NCI-H1417 treated with DMSO at 0.1 percent for 48 hours (cell line): Measurements from ENCODE around the gene WFDC8.

Experiments used
- DNase-seq: peaks from one replicate; lab custom pipeline; 2025; lab: John Stamatoyannopoulos, UW

The WFDC8 gene

GRCh38 chr20:45547206-45547770, 31.8 kb downstream of the WFDC8 start, which contains the start of gene EPPIN:
EPPIN (minus strand) TSS chr20:45547401; CDS start chr20:45547357, 44 bp downstream.
- no peak for DNase-seq

GRCh38 chr20:45545754-45546453, 33.2 kb downstream of the WFDC8 start:
- DNase-seq = no peak

DNA sequence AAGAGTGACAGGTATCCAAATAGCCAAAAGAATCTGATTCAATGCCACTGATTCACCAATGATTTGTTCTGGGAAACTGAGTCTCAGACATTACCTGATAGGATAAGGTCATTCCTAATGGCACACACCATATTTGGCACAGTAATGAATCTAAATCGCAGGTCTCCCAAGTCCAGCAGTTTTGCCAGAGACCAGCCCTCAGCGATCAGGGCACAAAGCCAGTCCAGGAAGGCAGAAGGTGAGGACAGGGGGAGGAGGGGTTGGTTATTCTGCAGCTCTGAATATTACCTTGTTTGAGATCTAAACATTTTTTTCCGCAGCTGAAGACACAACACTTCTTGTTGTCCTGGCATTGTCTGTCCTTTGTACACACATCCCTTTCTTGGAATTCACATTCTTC, 33.7 kb downstream of the WFDC8 start:
- no peak for DNase-seq

DNA sequence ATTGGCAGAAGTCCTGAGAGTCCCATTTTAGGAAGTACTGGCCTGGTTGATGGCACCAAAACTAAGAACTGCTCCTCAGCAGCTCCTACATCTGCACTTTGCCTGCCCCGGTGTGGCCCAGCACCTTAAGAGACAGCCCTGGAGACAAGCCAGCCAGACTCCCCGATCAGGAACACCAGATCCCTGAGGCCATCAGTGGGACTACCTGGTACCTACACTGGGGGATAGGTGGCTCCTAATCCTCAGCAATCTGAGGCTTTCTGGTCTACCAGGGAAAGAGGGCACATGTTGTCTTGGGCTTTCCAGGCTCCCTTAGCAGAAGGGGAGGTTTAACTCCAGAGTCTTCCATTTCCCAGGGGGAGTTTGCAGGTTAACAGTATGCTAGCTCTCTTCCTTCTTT, 39.7 kb downstream of the WFDC8 start, which contains the start of gene WFDC6:
Gene WFDC6 (minus strand): TSS at position 101 of the 400 bp plus-strand sequence. CDS start 75 bp downstream, at position 26.
- DNase-seq = no peak

DNA sequence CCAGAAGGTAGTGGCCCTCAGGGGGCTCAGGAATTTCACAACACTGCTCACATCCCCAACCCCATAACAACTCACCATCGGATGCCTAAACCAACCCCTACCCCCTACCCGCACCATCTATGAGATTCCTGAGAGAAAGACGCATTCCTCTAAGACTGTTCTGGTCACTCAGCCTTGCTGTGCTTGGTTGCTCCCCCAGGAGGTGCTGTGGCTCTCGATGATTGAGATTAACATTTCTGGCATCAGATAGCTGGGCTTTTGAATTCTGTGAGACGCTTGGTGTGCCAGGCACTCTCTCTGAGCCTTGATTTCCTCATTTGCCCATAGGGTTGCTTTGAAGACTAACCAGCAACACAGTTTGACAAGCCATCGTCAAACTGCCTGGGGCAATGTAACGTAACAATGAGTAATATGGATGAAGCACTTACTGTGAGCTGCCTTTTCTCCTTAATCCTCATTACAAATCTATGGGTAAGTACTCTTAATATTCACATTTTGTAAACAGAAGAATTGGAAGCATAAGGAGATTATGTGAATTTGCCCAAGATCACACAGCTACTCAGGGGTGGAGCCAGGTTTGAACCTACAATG, 40.8 kb downstream of the WFDC8 start:
- DNase-seq = no peak

DNA sequence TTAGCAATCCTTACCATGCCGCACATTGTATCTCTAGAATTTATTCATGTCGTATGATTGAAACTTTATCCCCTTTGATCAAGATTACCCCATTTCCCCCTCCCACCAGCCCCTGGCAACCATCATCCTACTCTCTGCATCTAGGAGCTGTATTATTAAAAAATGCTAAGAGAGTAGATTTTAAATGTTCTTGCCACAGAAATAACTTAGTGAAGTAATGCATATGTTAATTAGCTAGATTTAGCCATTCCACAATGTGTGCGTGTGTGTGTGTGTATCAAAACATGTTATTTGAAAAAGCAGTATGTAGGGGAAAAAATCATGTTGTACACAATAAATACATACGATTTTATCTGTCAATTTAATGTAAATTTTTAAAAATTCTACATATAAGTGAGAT, 51.8 kb downstream of the WFDC8 start:
- DNase-seq = no peak

DNA sequence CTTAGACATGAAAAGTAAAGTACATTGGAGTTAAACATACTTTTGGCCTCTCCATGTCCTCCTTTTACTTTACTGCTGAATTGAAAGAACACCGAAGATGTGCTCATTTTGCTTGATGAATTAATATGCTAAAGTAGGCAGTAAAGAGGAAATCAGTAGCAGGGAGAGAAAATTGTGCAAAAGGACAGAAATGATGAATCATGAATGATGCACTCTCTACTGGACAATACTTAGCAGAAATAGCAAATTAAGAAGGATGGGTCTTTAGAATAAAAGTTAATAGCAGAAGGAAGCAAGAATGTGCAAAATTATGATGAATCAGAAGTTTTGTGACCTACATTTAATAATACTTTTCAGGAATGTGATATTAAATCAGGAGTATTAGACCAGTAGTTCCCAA, 55.3 kb downstream of the WFDC8 start:
- no peak for DNase-seq

DNA sequence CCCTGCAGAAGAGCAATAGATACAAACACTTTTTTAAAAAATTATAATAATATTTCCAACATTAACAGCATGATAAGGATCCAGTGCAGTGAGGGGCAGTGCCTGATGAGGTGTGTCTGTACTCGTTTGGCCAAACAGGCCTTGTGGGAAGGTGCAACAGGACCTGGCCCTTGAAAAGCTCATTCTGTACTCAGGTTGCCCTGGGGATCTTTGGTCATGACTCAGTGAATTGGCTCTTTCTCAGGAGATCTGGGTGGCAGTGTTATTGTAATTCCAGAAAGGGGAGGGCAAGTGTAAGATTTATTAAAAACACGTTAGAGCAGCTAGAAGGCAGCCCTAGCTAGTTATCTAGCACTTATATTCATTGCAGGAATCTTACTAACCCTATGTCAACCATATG, 60.8 kb downstream of the WFDC8 start:
- DNase-seq = no peak

DNA sequence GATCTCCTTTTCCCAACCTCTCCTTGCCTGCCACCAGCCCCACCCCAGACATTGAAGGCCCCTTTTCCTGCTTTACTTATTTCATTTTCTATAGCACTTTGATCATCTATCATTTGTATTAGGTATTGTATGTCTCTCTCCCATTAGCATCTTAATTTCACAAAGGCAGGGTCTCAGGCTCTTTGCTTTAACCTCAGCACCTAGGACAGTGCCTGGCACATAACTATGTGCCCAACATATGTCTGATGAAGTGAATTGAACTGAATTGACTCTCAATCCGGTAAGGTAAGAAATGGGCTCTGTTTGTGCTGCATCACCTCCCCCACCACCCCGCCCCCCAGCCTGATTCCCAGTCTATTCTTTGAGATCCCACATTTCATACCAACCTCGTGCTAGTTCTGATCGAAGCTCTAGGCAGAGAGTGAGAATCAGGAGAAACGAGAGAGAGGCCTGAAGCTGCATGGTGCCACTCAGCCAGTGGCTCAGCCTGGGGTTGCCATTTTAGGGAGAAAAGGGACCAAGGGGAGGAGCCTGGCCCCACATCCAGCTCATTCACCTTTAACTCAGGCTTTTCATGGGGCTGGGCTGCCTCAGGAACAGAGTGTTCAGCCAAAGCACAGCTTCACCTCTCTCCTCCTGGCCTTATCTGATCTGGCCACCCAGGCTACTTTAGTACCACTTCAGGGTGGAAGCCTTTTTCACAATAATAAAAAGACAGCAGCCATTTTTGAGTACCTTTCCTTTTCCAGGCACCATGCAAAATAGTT, 63.8 kb downstream of the WFDC8 start, which contains the start of gene SPINT3:
Gene SPINT3 (minus strand): TSS at position 476 of the 767 bp plus-strand sequence. CDS start 14 bp downstream, at position 462.
- DNase-seq = no peak

DNA sequence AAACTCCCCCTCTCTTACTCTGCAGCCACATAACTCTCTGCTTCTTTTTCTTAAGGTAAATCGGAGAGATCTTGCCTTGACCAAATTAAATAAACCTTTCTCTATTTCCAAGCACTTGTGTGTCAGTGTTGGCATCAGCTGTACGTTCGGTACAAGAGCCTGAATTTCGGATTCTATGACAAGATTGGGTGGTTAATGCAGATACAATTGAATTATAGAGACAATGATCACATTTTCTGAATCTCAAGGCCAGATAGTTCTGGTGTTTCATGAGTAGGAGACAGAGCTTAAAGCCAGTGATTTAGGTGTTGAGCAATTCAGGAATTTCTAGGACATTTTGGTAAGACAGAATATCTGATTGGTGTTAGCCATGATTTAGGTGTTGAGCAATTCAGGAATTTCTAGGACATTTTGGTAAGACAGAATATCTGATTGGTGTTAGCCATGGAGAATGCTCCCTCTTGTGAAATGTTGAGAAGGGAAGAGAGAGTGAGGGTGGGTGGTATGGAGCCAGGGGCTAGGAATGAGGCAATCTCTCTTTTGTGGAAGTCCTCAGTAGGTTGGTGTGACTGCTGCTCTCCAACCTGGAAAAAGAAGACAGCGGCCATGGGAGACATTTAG, 68.7 kb downstream of the WFDC8 start:
- no peak for DNase-seq

DNA sequence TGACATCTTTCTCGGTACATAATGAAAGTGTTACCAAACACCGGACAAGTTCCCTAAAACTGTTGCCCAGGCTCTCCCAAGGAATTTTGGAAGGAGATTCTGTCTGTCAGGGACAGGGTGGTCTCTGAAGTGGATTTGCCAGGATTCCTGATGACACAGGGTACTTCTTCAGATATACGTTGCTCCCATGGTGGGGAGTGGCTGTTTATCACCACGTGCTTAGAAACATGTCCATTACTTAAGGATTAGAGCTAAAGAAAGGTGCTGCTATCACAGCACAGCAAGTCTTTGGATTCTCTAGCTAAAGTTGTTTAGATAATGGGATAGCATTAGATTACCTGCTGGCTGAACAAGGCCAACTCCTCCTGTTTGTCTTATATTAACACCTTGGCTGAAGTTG, 70.0 kb downstream of the WFDC8 start:
- no peak for DNase-seq

DNA sequence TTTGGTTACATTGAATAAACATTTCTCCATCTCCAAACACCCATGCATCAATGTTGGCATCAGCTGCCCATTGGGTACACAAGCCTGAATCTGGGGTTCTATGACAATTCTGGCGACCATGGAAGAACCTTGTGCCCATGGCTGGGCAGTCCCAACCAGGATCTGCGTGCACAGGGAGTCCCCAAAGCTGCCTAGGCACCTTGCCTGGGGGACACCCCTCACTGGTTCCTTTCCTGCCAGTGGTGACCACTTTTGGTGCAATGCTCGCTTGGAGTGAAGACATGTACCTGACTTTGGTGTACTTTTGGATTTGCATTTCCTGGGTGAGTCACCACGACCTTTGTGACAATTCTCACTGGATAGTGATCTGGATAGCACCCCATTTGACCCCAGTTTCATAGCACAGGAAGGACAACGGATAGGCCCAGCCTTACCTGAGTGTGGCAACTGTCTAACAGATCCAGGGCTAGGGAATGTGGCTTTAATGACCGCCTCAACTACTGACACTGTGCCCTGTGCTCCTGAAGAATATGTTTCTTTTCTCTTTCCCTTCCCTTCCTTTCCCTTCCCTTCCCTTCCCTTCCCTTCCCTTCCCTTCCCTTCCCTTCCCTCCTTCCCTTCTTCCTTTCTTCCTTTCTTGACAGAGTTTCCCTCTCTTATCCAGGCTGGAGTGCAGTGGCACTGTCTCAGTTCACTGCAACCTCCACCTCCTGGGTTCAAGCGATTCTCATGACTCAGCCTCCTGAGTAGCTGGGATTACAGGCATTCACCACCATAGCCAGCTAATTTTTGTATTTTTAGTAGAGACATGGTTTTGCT, 70.8 kb downstream of the WFDC8 start:
- no peak for DNase-seq

DNA sequence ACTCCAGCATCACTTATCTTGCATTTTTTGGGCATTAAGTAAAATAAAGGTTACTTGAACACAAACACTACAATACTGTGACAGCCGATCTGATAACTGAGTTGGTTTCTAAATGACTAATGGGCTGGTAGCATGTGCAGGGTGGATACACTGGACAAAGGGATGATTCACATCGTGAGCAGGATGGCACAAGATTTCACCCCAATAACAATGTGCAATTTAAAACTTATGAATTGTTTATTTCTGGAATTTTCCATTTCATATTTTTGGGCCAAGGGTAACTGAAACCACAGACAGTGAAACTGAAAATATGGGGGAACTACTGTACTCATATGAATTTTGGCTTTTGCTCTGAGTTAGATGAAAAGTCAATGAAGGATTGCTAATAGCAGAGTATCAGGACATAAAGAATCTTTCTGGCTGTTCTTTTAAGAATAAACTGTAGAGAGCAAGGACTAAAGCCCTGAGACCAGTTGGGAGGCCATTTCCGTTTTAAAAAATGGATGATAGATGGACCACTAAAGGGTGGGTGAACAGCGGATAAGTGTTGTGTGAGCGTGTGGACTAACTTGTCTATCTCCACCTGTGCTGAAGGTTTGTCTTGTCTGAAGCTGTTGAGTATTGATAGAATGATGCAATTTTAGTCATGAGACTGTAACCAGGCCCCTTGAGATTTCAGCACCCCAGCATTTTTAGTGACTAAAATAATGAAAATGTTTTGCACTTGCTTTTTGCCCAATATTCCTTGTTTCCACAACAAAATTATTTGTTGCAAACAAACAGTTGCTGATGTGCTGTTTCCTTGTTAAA, 71.9 kb downstream of the WFDC8 start:
- DNase-seq = no peak

DNA sequence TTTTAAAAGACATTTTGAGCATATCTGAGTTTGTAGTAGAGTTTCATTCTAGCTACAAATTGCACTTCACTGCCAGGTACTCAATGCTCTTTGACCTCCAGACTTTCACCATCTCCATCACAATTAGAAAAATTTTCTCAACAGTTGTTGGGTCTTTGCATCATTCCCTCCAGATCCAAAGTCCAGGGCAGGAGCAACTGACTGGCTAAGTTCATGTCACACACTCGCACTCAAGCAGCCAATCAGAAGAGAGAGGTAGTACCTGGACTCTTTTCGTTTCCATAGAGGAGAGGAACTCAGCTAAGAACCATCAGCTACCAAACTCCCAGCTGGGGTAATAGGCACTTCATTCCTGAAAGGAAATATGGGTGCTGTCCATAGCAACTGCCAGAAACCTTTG, 72.7 kb downstream of the WFDC8 start:
- no peak for DNase-seq

DNA sequence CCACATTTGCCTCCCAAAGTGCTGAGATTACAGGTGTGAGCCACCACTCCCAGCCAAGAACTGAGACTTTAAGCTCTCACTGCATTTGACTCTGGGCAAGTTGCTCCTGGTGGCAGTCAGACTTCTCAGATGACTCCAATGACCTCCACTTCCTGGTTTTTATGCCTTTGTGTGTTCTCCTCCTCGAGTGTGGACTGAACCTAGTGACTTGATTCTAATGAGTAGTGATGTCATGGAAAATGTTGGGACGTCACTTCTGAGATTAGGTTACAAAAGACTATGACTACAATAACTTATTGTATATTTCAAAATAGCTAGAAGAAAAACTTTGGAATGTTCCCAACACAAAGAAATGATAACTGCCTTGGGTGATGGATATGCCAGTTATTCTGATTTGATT, 75.7 kb downstream of the WFDC8 start:
- no peak for DNase-seq

DNA sequence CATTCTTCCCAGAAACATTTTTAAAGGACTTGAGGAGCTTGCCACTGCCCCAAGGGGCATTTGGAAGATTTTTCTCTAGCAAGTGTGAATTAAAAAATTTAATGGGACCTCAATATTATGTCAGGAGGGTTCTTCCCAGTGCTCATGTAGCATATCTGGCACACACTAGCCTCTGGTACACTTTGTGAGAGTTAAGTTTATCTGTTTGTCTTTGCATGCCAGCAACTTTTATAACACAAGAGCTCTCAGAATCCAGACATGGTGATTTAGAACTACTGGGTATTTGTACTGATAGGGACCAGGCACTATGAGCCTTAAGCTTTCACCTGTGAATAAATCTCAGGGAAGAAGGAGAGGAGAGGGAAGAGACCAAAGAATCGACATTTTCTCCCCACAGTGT, 76.5 kb downstream of the WFDC8 start:
- DNase-seq = no peak
